ENCODE measurements around the gene LEMD3. TPM values are rescaled to one million over a fixed set of nuclear protein-coding genes. Genes with fewer than 3 reads are reported as not detected.

LEMD3 gene
- polyA plus RNA-seq, 1 of the 3 experiments (the other 2 are of a cell fraction): 4.4 TPM

- H3K9me2 ChIP-seq: no peaks in the 10 kb centered on the region
- WGBS (ENCODE audit: low lambda C conversion rate): 87% methylated on average over 2 of the region's 2 CpGs
- no peak overlapping the region for H3K4me3 ChIP-seq (ENCODE audit: low read depth in 2 of 2, low read length in 1 of 2)
- TF ChIP-seq ZBTB33 (IDR thresholded peaks at IDR 0.05; ENCODE audit: borderline replicate concordance, low read depth): no peak
- TF ChIP-seq GABPA (IDR thresholded peaks at IDR 0.05; ENCODE audit: low read depth): no peak
- TF ChIP-seq TEAD4 (IDR thresholded peaks at IDR 0.05; ENCODE audit: borderline replicate concordance, insufficient read depth): no peak
- TF ChIP-seq RFX5 (IDR thresholded peaks at IDR 0.05; ENCODE audit: low read length): no peak
- TF ChIP-seq RAD21 (IDR thresholded peaks at IDR 0.05; ENCODE audit: low read length): no peak
- no peak for TF ChIP-seq FOSL2 (IDR thresholded peaks at IDR 0.05; ENCODE audit: borderline replicate concordance, low read depth)
- no peak for TF ChIP-seq IRF3 (IDR thresholded peaks at IDR 0.05; ENCODE audit: low read depth, low read length)
- TF ChIP-seq POLR2AphosphoS5 (IDR thresholded peaks at IDR 0.05; ENCODE audit: low read depth, low read length): no peak
- TF ChIP-seq USF1 (IDR thresholded peaks at IDR 0.05; ENCODE audit: borderline replicate concordance, low read depth): no peak
- no peak for TF ChIP-seq NFIC (IDR thresholded peaks at IDR 0.05; ENCODE audit: borderline replicate concordance)
- no peak for TF ChIP-seq FOXJ3 (CRISPR knock-in tag; IDR thresholded peaks at IDR 0.05)
- no peak for TF ChIP-seq REST (IDR thresholded peaks at IDR 0.05; ENCODE audit: low read depth, low read length)
- no peak for TF ChIP-seq MXI1 (IDR thresholded peaks at IDR 0.05; ENCODE audit: low read depth, low read length)
- TF ChIP-seq YY1 (IDR thresholded peaks at IDR 0.05; ENCODE audit: low read depth): no peak
- no peak for TF ChIP-seq FOXM1 (IDR thresholded peaks at IDR 0.05; ENCODE audit: low read depth)
- no peak for TF ChIP-seq GATA2 (CRISPR knock-in tag; IDR thresholded peaks at IDR 0.05)
- no peak for TF ChIP-seq SIN3A (IDR thresholded peaks at IDR 0.05; ENCODE audit: borderline replicate concordance, low read depth, low read length)
- TF ChIP-seq EZH2phosphoT487 (IDR thresholded peaks at IDR 0.05; ENCODE audit: borderline replicate concordance, low read depth): no peak
- no peak for TF ChIP-seq RCOR1 (IDR thresholded peaks at IDR 0.05; ENCODE audit: low read length)
- H3K36me3 ChIP-seq (replicated peaks in 1 of 2; ENCODE audit: control insufficient read depth in 1 of 2, insufficient read depth in 2 of 2, low read length in 1 of 2): peaks cover 17 to 18% of the 10 kb centered on the region in 2 experiments
- no peaks in the 10 kb centered on the region for H3K27me3 ChIP-seq (ENCODE audit: insufficient read depth)
- no peak overlapping the region for H3K9ac ChIP-seq
- H3K4me2 ChIP-seq: no peak overlapping the region
- H3K4me1 ChIP-seq (ENCODE audit: control insufficient read depth in 1 of 2, insufficient read depth in 2 of 2, low read depth in 1 of 2, low read length in 1 of 2): no peaks in the 10 kb centered on the region
- no peak overlapping the region for H2AFZ ChIP-seq (ENCODE audit: low read depth)
- H3F3A ChIP-seq (replicated peaks; ENCODE audit: insufficient read depth): no peaks in the 10 kb centered on the region
- ChIA-PET CTCF (no interaction called here), POLR2A (no interaction called here)
- no peaks in the 10 kb centered on the region for H3K79me2 ChIP-seq (ENCODE audit: insufficient read depth)
- DNase-seq: no peak
- no peaks in the 10 kb centered on the region for H4K20me1 ChIP-seq (ENCODE audit: insufficient read depth)
- H3K27ac ChIP-seq (ENCODE audit: low read depth in 2 of 2, low read length in 1 of 2): no peak overlapping the region
- H3K9me3 ChIP-seq: no peaks in the 10 kb centered on the region
Measured at GRCh38 chr12:65248656-65249633, 79.6 kb downstream of the LEMD3 start.

Measured in SK-N-SH (cell line).